Mesothelial cell of epicardium (in vitro differentiated cells): ENCODE data around the gene WNK2. TPM values are rescaled to one million over a fixed set of nuclear protein-coding genes. Genes with fewer than 3 reads are reported as not detected.

Source experiments
- DNase-seq, 2 experiments: peaks; one replicate each; pipeline ENCODE4 v3.0.0; 2021; ENCODE audit warnings: low spot score in 2 of 2; ENCODE audit not compliant: unreplicated experiment in 2 of 2
- H3K27ac Mint-ChIP-seq: 2 replicates; pipeline ENCODE4 v1.8.0; 2021; ENCODE audit warnings: mixed read lengths
- H3K27me3 Mint-ChIP-seq: 2 replicates; pipeline ENCODE4 v1.8.0; 2021; ENCODE audit warnings: low read depth, mixed read lengths
- H3K36me3 Mint-ChIP-seq: 2 replicates; pipeline ENCODE4 v1.8.0; 2021; ENCODE audit warnings: mixed read lengths
- H3K4me1 Mint-ChIP-seq: 2 replicates; pipeline ENCODE4 v1.8.0; 2021; ENCODE audit warnings: mixed read lengths
- H3K4me3 Mint-ChIP-seq: 2 replicates; pipeline ENCODE4 v1.8.0; 2021; ENCODE audit warnings: mild to moderate bottlenecking, moderate library complexity, mixed read lengths
- H3K9me3 Mint-ChIP-seq: 2 replicates; pipeline ENCODE4 v1.8.0; 2021; ENCODE audit warnings: mixed read lengths
- CTCF ChIP-seq: fragments of 200-600 bp; sonication (generic); IDR thresholded peaks from one replicate; pipeline ENCODE4 v1.5.0; 2021; ENCODE audit warnings: antibody characterized with exemption; ENCODE audit not compliant: unreplicated experiment
- total RNA-seq: library from RNA; stranded (reverse); gene quantifications from 3 replicates; pipeline ENCODE4 v1.2.1, GENCODE V29; 2021

WNK2 gene
- total RNA-seq, 1 donor from 2014 or later = 66.0 TPM

GRCh38 chr9:93267091-93267541 is 83.2 kb downstream of the WNK2 start:
- H3K27ac Mint-ChIP-seq = no peak overlapping the region
- no peaks in the 10 kb centered on the region for H3K27me3 Mint-ChIP-seq
- H3K4me1 Mint-ChIP-seq = no peaks in the 10 kb centered on the region
- no peak for TF ChIP-seq CTCF
- no peak for DNase-seq
- no peak overlapping the region for H3K4me3 Mint-ChIP-seq
- H3K36me3 Mint-ChIP-seq = peaks cover 26% of the 10 kb centered on the region
- peaks cover 16% of the 10 kb centered on the region for H3K9me3 Mint-ChIP-seq

GRCh38 chr9:93267681-93268505 is 84.0 kb downstream of the WNK2 start:
- Mint-ChIP-seq H3K27ac (no peak overlapping the region), H3K4me1 (no peaks in the 10 kb centered on the region), H3K9me3 (peaks cover 17% of the 10 kb centered on the region), H3K27me3 (no peaks in the 10 kb centered on the region), H3K36me3 (peaks cover 28% of the 10 kb centered on the region), H3K4me3 (no peak overlapping the region)
- no peak for TF ChIP-seq CTCF
- peak in 1 of 2 experiments; percentile 34 for DNase-seq

- no peak for TF ChIP-seq CTCF
- DNase-seq = no peak
Measured at GRCh38 chr9:93268551-93269314, 84.8 kb downstream of the WNK2 start.

GRCh38 chr9:93270976-93271375 is 87.0 kb downstream of the WNK2 start:
- H3K27me3 Mint-ChIP-seq = peaks cover 4% of the 10 kb centered on the region
- no peak for TF ChIP-seq CTCF
- H3K36me3 Mint-ChIP-seq = peaks cover 29% of the 10 kb centered on the region
- H3K4me3 Mint-ChIP-seq = no peak overlapping the region
- DNase-seq = no peak
- no peaks in the 10 kb centered on the region for H3K4me1 Mint-ChIP-seq
- peaks cover 25% of the 10 kb centered on the region for H3K9me3 Mint-ChIP-seq
- no peak overlapping the region for H3K27ac Mint-ChIP-seq

More at GRCh38 chr9:93268551-93269314, 84.8 kb downstream of the WNK2 start:
- peaks cover 18% of the 10 kb centered on the region for H3K9me3 Mint-ChIP-seq
- peaks cover 26% of the 10 kb centered on the region for H3K36me3 Mint-ChIP-seq
- H3K4me1 Mint-ChIP-seq = no peaks in the 10 kb centered on the region
- no peaks in the 10 kb centered on the region for H3K27me3 Mint-ChIP-seq
- no peak overlapping the region for H3K27ac Mint-ChIP-seq
- H3K4me3 Mint-ChIP-seq = no peak overlapping the region

GRCh38 chr9:93276973-93277372 is 93.0 kb downstream of the WNK2 start:
- Mint-ChIP-seq H3K36me3 (peaks cover 12% of the 10 kb centered on the region), H3K27ac (no peak overlapping the region), H3K27me3 (peaks cover 6% of the 10 kb centered on the region), H3K4me1 (peaks cover 20% of the 10 kb centered on the region), H3K9me3 (peaks cover 10% of the 10 kb centered on the region), H3K4me3 (no peak overlapping the region)
- no peak for TF ChIP-seq CTCF
- DNase-seq = no peak
